ENCODE data around the gene PARVA.

PARVA gene

GRCh38 chr11:12459865-12460444 is 82.6 kb downstream of the PARVA start:
- DNase-seq, result no peak

- no peak for DNase-seq
Measured at GRCh38 chr11:12460466-12460865, 83.1 kb downstream of the PARVA start.

- no peak for DNase-seq
Measured at GRCh38 chr11:12461516-12461915, 84.1 kb downstream of the PARVA start.

- no peak for DNase-seq
Measured at GRCh38 chr11:12464303-12464702, 86.9 kb downstream of the PARVA start.

GRCh38 chr11:12465332-12465731 is 88.0 kb downstream of the PARVA start:
- DNase-seq, result no peak

GRCh38 chr11:12467610-12468009 is 90.2 kb downstream of the PARVA start:
- no peak for DNase-seq

- DNase-seq, result no peak
Measured at GRCh38 chr11:12469451-12469850, 92.1 kb downstream of the PARVA start.

- no peak for DNase-seq
Measured at GRCh38 chr11:12470236-12470635, 92.9 kb downstream of the PARVA start.

GRCh38 chr11:12472401-12473005 is 95.1 kb downstream of the PARVA start:
- DNase-seq, result no peak

- DNase-seq, result no peak
Measured at GRCh38 chr11:12473381-12473780, 96.0 kb downstream of the PARVA start.

GRCh38 chr11:12474871-12475270 is 97.5 kb downstream of the PARVA start:
- DNase-seq, result no peak

- no peak for DNase-seq
Measured at GRCh38 chr11:12478743-12479142, 101.4 kb downstream of the PARVA start.

- no peak for DNase-seq
Measured at GRCh38 chr11:12480401-12480800, 103.0 kb downstream of the PARVA start.

GRCh38 chr11:12482839-12483238 is 105.5 kb downstream of the PARVA start:
- DNase-seq, result no peak

- DNase-seq, result no peak
Measured at GRCh38 chr11:12483604-12484003, 106.2 kb downstream of the PARVA start.

GRCh38 chr11:12485328-12485727 is 108.0 kb downstream of the PARVA start:
- no peak for DNase-seq

- no peak for DNase-seq
Measured at GRCh38 chr11:12489246-12489772, 111.9 kb downstream of the PARVA start.

GRCh38 chr11:12494699-12495098 is 117.3 kb downstream of the PARVA start:
- no peak for DNase-seq

GRCh38 chr11:12496181-12497025 is 119.0 kb downstream of the PARVA start:
- no peak for DNase-seq

- DNase-seq, result no peak
Measured at GRCh38 chr11:12497431-12497830, 120.1 kb downstream of the PARVA start.

- DNase-seq, result no peak
Measured at GRCh38 chr11:12499071-12499470, 121.7 kb downstream of the PARVA start.

GRCh38 chr11:12502046-12502445 is 124.7 kb downstream of the PARVA start:
- DNase-seq, result no peak

GRCh38 chr11:12503039-12503484 is 125.7 kb downstream of the PARVA start:
- no peak for DNase-seq

GRCh38 chr11:12503886-12504285 is 126.5 kb downstream of the PARVA start:
- no peak for DNase-seq
